Astrocyte (in vitro differentiated cells and primary cell): ENCODE data around the gene DPF3. TPM values are rescaled to one million over a fixed set of nuclear protein-coding genes. Genes with fewer than 3 reads are reported as not detected.

Experiments
- DNase-seq: peaks from one replicate; pipeline ENCODE4 v3.0.0-alpha.2; 2010; ENCODE audit warnings: low read depth
- FAIRE-seq: peaks from 2 replicates; lab custom pipeline; 2011; peaks lifted over from hg19 to GRCh38; lab: Jason Lieb, UNC
- H2AFZ ChIP-seq: 2 replicates; pipeline ENCODE4 v1.6.0; 2012; ENCODE audit warnings: low read depth, low read length, inconsistent platforms
- H3K27ac ChIP-seq: 2 replicates; pipeline ENCODE4 v1.5.1; 2011; ENCODE audit warnings: low read depth, low read length, inconsistent platforms
- H3K27me3 ChIP-seq: 2 replicates; pipeline ENCODE4 v1.6.0; 2011; ENCODE audit warnings: low read length, inconsistent platforms; ENCODE audit not compliant: insufficient read depth
- H3K36me3 ChIP-seq: 2 replicates; pipeline ENCODE4 v1.5.1; 2011; ENCODE audit warnings: low read length, inconsistent platforms; ENCODE audit not compliant: insufficient read depth
- H3K4me1 ChIP-seq: 2 replicates; pipeline ENCODE4 v1.5.1; 2011; ENCODE audit warnings: low read length, inconsistent platforms; ENCODE audit not compliant: insufficient read depth
- H3K4me2 ChIP-seq: 2 replicates; pipeline ENCODE4 v1.6.0; 2012; ENCODE audit warnings: low read length, inconsistent platforms
- H3K4me3 ChIP-seq: 2 replicates; pipeline ENCODE4 v1.5.1; 2011; ENCODE audit warnings: low read depth, mild to moderate bottlenecking, low read length, inconsistent platforms; ENCODE audit not compliant: insufficient read depth
- H3K79me2 ChIP-seq: 2 replicates; pipeline ENCODE4 v1.6.0; 2012; ENCODE audit warnings: mild to moderate bottlenecking, low read length, inconsistent platforms; ENCODE audit not compliant: insufficient read depth
- H3K9ac ChIP-seq: 2 replicates; pipeline ENCODE4 v1.6.0; 2012; ENCODE audit warnings: mild to moderate bottlenecking, low read length, inconsistent platforms
- H3K9me3 ChIP-seq: 2 replicates; pipeline ENCODE4 v1.5.1; 2012; ENCODE audit warnings: low read depth, mild to moderate bottlenecking, low read length, inconsistent platforms; ENCODE audit not compliant: insufficient read depth
- H4K20me1 ChIP-seq: 2 replicates; pipeline ENCODE4 v1.6.0; 2012; ENCODE audit warnings: low read length, inconsistent platforms; ENCODE audit not compliant: insufficient read depth
- H3K27ac Mint-ChIP-seq: one replicate; pipeline ENCODE4 v1.8.0; 2021; ENCODE audit warnings: mild to moderate bottlenecking, mixed read lengths; ENCODE audit not compliant: unreplicated experiment
- H3K27me3 Mint-ChIP-seq: one replicate; pipeline ENCODE4 v1.8.0; 2021; ENCODE audit warnings: low read depth, mixed read lengths; ENCODE audit not compliant: unreplicated experiment
- H3K36me3 Mint-ChIP-seq: one replicate; pipeline ENCODE4 v1.8.0; 2021; ENCODE audit warnings: low read depth, mixed read lengths; ENCODE audit not compliant: unreplicated experiment
- H3K4me1 Mint-ChIP-seq: one replicate; pipeline ENCODE4 v1.8.0; 2021; ENCODE audit warnings: low read depth, mixed read lengths; ENCODE audit not compliant: unreplicated experiment
- H3K4me3 Mint-ChIP-seq: one replicate; pipeline ENCODE4 v1.8.0; 2021; ENCODE audit warnings: mild to moderate bottlenecking, moderate library complexity, mixed read lengths; ENCODE audit not compliant: unreplicated experiment
- H3K9me3 Mint-ChIP-seq: one replicate; pipeline ENCODE4 v1.8.0; 2021; ENCODE audit warnings: mild to moderate bottlenecking, mixed read lengths; ENCODE audit not compliant: unreplicated experiment
- CTCF ChIP-seq: IDR thresholded peaks from 2 replicates; pipeline ENCODE4 v1.5.1; 2011; ENCODE audit warnings: low read depth, mild to moderate bottlenecking, inconsistent platforms, low read length, moderate library complexity; ENCODE audit not compliant: insufficient read depth
- EZH2 ChIP-seq: IDR thresholded peaks from 2 replicates; pipeline ENCODE4 v1.6.1; 2012; ENCODE audit warnings: mild to moderate bottlenecking, low read length, inconsistent platforms; ENCODE audit not compliant: insufficient read depth
- total RNA-seq: library from RNA; stranded (reverse); gene quantifications from 2 replicates; pipeline ENCODE4 v1.2.1, GENCODE V29; 2021

Gene DPF3
- total RNA-seq, 1 donor from 2014 or later = 2.4 TPM

GRCh38 chr14:72753879-72754400, 140.0 kb downstream of the DPF3 start:
- no peak overlapping the region for H3K4me3 ChIP-seq
- no peak for TF ChIP-seq CTCF
- Mint-ChIP-seq H3K9me3 (peaks cover 6% of the 10 kb centered on the region), H3K36me3 (peaks cover 8% of the 10 kb centered on the region), H3K27me3 (no peaks in the 10 kb centered on the region), H3K27ac (no peak overlapping the region), H3K4me1 (no peaks in the 10 kb centered on the region), H3K4me3 (no peak overlapping the region)
- H3K9me3 ChIP-seq = peaks cover under 1% of the 10 kb centered on the region
- DNase-seq = no peak
- FAIRE-seq = no peak
- no peaks in the 10 kb centered on the region for H3K4me1 ChIP-seq
- H3K27ac ChIP-seq = no peak overlapping the region
- H3K79me2 ChIP-seq = peaks cover 11% of the 10 kb centered on the region
- no peaks in the 10 kb centered on the region for H4K20me1 ChIP-seq
- no peak overlapping the region for H3K4me2 ChIP-seq
- no peak overlapping the region for H3K9ac ChIP-seq
- H2AFZ ChIP-seq = no peak overlapping the region
- H3K36me3 ChIP-seq = peaks cover 4% of the 10 kb centered on the region
- no peaks in the 10 kb centered on the region for H3K27me3 ChIP-seq

GRCh38 chr14:72753044-72753710, 140.7 kb downstream of the DPF3 start:
- TF ChIP-seq EZH2 (no peak), CTCF (no peak)
- Histone ChIP-seq H3K36me3 (peaks cover 4% of the 10 kb centered on the region), H3K79me2 (peaks cover 5% of the 10 kb centered on the region), H3K4me1 (no peaks in the 10 kb centered on the region), H3K27ac (no peak overlapping the region), H3K4me3 (no peak overlapping the region), H4K20me1 (no peaks in the 10 kb centered on the region), H3K27me3 (no peaks in the 10 kb centered on the region), H3K9me3 (peaks cover 4% of the 10 kb centered on the region), H2AFZ (no peak overlapping the region), H3K9ac (no peak overlapping the region), H3K4me2 (no peak overlapping the region)
- no peaks in the 10 kb centered on the region for H3K27me3 Mint-ChIP-seq
- FAIRE-seq = no peak
- H3K36me3 Mint-ChIP-seq = peaks cover 11% of the 10 kb centered on the region
- no peak overlapping the region for H3K4me3 Mint-ChIP-seq
- H3K27ac Mint-ChIP-seq = no peak overlapping the region
- peaks cover 4% of the 10 kb centered on the region for H3K9me3 Mint-ChIP-seq
- DNase-seq = no peak
- no peaks in the 10 kb centered on the region for H3K4me1 Mint-ChIP-seq

- Histone ChIP-seq H3K4me1 (peaks cover 3% of the 10 kb centered on the region), H3K9me3 (peaks cover 4% of the 10 kb centered on the region), H3K27ac (no peak overlapping the region), H3K4me2 (no peak overlapping the region), H3K79me2 (peaks cover 4% of the 10 kb centered on the region), H3K9ac (no peak overlapping the region), H2AFZ (no peak overlapping the region), H4K20me1 (no peaks in the 10 kb centered on the region), H3K27me3 (no peaks in the 10 kb centered on the region), H3K4me3 (no peak overlapping the region), H3K36me3 (peaks cover 4% of the 10 kb centered on the region)
- TF ChIP-seq EZH2 = no peak
- TF ChIP-seq CTCF = no peak
- Mint-ChIP-seq H3K27ac (no peak overlapping the region), H3K27me3 (no peaks in the 10 kb centered on the region), H3K4me1 (no peaks in the 10 kb centered on the region), H3K9me3 (peaks cover 9% of the 10 kb centered on the region), H3K4me3 (no peak overlapping the region), H3K36me3 (peaks cover 17% of the 10 kb centered on the region)
- DNase-seq (no peak), FAIRE-seq (no peak)
Observed at GRCh38 chr14:72752034-72752412, 141.9 kb downstream of the DPF3 start.
